ENCODE data around the gene MUC6. TPM values are rescaled to one million over a fixed set of nuclear protein-coding genes. Genes with fewer than 3 reads are reported as not detected.

The MUC6 gene
- total RNA-seq, 4 donors from 2014 or later = not detected

- DNase-seq (no peak), ATAC-seq (no peak)
- Histone ChIP-seq H3K27ac (no peak overlapping the region), H3K9me3 (no peaks in the 10 kb centered on the region), H3K4me3 (no peak overlapping the region), H3K27me3 (no peaks in the 10 kb centered on the region), H3K36me3 (no peaks in the 10 kb centered on the region), H3K4me1 (peaks cover 0 to 3% of the 10 kb centered on the region in 2 donors)
- in situ Hi-C loops (cut with MboI; ENCODE audit: low sequenced_read_pairs in 4 of 4) = no loop called here
- intact Hi-C loops (cut with DNase I; ENCODE audit: low total_unique reads) = no loop called here
- TF ChIP-seq CTCF (IDR thresholded peaks at IDR 0.05 in 4 of 5, conservative IDR thresholded peaks at IDR 0.05 in 1 of 5) (no peak), POLR2A (IDR thresholded peaks at IDR 0.05) (no peak)
Observed at GRCh38 chr11:1078191-1078601, 41.7 kb upstream of the MUC6 start.

GRCh38 chr11:1077417-1078119, 41.0 kb upstream of the MUC6 start:
- ATAC-seq = no peak
- no peaks in the 10 kb centered on the region for H3K9me3 ChIP-seq
- no peaks in the 10 kb centered on the region for H3K27me3 ChIP-seq
- TF ChIP-seq CTCF (IDR thresholded peaks at IDR 0.05 in 4 of 5, conservative IDR thresholded peaks at IDR 0.05 in 1 of 5) = no peak
- no peak for TF ChIP-seq POLR2A (IDR thresholded peaks at IDR 0.05)
- H3K4me1 ChIP-seq = peaks cover 6% of the 10 kb centered on the region in 2 donors
- intact Hi-C loops (cut with DNase I; ENCODE audit: low total_unique reads) = no loop called here
- DNase-seq = no peak
- H3K36me3 ChIP-seq = no peaks in the 10 kb centered on the region
- H3K27ac ChIP-seq = no peak overlapping the region
- no peak overlapping the region for H3K4me3 ChIP-seq
- in situ Hi-C loops (cut with MboI; ENCODE audit: low sequenced_read_pairs in 4 of 4) = no loop called here

DNA sequence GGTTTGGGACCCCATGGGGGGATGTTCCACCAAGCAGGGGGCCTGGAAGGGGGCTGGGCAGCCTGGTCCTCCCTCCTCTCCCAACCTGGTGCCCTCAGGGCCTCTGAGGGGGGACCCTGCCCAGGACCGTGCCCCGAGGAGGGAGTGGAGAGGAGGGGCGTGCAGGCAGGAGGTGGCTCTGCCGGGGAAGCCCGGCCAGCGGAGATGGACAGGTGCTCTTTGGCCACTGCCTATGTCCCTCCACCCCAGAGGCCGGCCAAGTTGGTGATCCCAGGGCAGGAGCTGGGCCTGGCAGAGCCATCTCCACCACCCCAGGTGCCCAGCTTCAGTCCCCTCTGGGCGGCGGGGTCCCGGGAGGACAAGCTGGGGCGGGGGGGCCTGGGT, 40.5 kb upstream of the MUC6 start:
- H3K27me3 ChIP-seq = no peaks in the 10 kb centered on the region
- H3K27ac ChIP-seq = no peak overlapping the region
- TF ChIP-seq POLR2A (IDR thresholded peaks at IDR 0.05) (no peak), CTCF (IDR thresholded peaks at IDR 0.05 in 4 of 5, conservative IDR thresholded peaks at IDR 0.05 in 1 of 5) (no peak)
- intact Hi-C loops (cut with DNase I; ENCODE audit: low total_unique reads) (no loop called here), in situ Hi-C loops (cut with MboI; ENCODE audit: low sequenced_read_pairs in 4 of 4) (no loop called here)
- no peaks in the 10 kb centered on the region for H3K36me3 ChIP-seq
- no peak for DNase-seq
- peaks cover 6 to 8% of the 10 kb centered on the region in 2 donors for H3K4me1 ChIP-seq
- no peak for ATAC-seq
- no peaks in the 10 kb centered on the region for H3K9me3 ChIP-seq
- no peak overlapping the region for H3K4me3 ChIP-seq

DNA sequence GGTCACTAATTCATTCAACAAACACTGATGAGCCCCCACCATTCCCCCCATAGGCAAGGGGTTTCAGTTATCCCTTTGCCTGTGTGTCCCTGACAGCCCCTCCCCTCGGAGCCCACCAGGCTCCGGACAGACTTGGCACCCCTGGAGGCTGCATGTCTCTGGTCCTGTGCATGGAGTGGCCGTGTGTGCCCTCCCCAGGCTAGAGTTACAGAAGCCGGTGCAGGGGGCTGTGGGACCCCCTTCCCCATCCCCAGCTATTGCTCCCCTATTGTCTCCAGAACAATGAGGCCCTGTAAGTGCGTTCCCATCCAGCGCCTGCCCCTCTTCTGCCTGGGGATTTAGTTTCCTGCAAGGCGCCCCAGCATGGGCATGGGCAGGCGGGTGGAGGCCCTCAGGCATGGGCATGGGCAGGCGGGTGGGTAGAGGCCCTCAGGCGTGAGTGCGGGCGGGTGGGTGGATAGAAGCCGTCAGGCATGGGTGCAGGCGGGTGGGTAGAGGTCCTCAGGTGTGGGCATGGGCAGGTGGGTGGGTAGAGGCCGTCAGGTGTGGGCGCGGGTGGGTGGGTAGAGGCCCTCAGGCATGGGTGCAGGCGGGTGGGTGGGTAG, 39.6 kb upstream of the MUC6 start:
- TF ChIP-seq POLR2A (IDR thresholded peaks at IDR 0.05) = no peak
- no peak for TF ChIP-seq CTCF (IDR thresholded peaks at IDR 0.05 in 4 of 5, conservative IDR thresholded peaks at IDR 0.05 in 1 of 5)
- Histone ChIP-seq H3K9me3 (no peaks in the 10 kb centered on the region), H3K36me3 (no peaks in the 10 kb centered on the region), H3K27ac (no peak overlapping the region), H3K4me1 (peaks cover 6 to 8% of the 10 kb centered on the region in 2 donors), H3K4me3 (no peak overlapping the region), H3K27me3 (no peaks in the 10 kb centered on the region)
- in situ Hi-C loops (cut with MboI; ENCODE audit: low sequenced_read_pairs in 4 of 4) (no loop called here), intact Hi-C loops (cut with DNase I; ENCODE audit: low total_unique reads) (no loop called here)
- ATAC-seq = no peak
- no peak for DNase-seq
